Measurements from ENCODE around the gene INTS7. TPM values are rescaled to one million over a fixed set of nuclear protein-coding genes. Genes with fewer than 3 reads are reported as not detected.

Gene INTS7
- total and polyA plus RNA-seq, 2 experiments from 2014 or later: 11.8 to 15.5 TPM

DNA sequence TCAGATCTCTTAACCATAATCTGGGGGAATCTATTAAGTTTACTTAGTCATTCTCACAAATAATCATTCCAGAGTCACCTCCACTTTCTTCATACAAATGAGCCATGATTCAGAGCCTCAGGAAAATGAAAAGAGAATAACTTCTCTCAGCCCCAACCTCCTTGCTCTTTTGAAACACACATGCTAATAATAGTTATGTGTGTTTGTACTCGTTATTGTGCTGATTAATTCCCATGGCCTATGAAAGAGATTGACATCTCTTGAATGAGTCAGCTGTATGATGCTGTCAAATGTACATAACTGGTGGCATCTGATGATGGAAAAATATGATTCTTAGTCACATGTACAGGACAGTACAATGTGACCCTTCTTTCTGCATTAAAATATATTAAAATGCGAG is 41.7 kb upstream of the INTS7 start:
- 96% methylated on average over 2 of the region's 2 CpGs for WGBS (ENCODE audit: low lambda C conversion rate, missing lambda C conversion rate)
- H3K27ac ChIP-seq: no peak overlapping the region
- H4K20me1 ChIP-seq (ENCODE audit: insufficient read depth, poor library complexity, severe bottlenecking): no peaks in the 10 kb centered on the region
- no peaks in the 10 kb centered on the region for H3K27me3 ChIP-seq
- no peaks in the 10 kb centered on the region for H3K4me1 ChIP-seq (ENCODE audit: insufficient read depth)
- no peak for DNase-seq (ENCODE audit: low spot score)
- no peak overlapping the region for H2AFZ ChIP-seq
- H3K9me3 ChIP-seq (ENCODE audit: low read depth): no peaks in the 10 kb centered on the region
- no peaks in the 10 kb centered on the region for H3K79me2 ChIP-seq
- no peak overlapping the region for H3K4me3 ChIP-seq
- TF ChIP-seq EZH2phosphoT487 (IDR thresholded peaks at IDR 0.05; ENCODE audit: low read depth, severe bottlenecking, unreplicated experiment) (no peak), EZH2 (IDR thresholded peaks at IDR 0.05; ENCODE audit: borderline replicate concordance) (no peak)
- TF ChIP-seq, protein P1, sequence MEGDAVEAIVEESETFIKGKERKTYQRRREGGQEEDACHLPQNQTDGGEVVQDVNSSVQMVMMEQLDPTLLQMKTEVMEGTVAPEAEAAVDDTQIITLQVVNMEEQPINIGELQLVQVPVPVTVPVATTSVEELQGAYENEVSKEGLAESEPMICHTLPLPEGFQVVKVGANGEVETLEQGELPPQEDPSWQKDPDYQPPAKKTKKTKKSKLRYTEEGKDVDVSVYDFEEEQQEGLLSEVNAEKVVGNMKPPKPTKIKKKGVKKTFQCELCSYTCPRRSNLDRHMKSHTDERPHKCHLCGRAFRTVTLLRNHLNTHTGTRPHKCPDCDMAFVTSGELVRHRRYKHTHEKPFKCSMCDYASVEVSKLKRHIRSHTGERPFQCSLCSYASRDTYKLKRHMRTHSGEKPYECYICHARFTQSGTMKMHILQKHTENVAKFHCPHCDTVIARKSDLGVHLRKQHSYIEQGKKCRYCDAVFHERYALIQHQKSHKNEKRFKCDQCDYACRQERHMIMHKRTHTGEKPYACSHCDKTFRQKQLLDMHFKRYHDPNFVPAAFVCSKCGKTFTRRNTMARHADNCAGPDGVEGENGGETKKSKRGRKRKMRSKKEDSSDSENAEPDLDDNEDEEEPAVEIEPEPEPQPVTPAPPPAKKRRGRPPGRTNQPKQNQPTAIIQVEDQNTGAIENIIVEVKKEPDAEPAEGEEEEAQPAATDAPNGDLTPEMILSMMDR (IDR thresholded peaks at IDR 0.05; ENCODE audit: poor library complexity): no peak
- H3K9me2 ChIP-seq (replicated peaks; ENCODE audit: insufficient read depth): no peaks in the 10 kb centered on the region
- no peak overlapping the region for H3K4me2 ChIP-seq
- H3K36me3 ChIP-seq (replicated peaks; ENCODE audit: insufficient read depth, low read depth): no peaks in the 10 kb centered on the region

DNA sequence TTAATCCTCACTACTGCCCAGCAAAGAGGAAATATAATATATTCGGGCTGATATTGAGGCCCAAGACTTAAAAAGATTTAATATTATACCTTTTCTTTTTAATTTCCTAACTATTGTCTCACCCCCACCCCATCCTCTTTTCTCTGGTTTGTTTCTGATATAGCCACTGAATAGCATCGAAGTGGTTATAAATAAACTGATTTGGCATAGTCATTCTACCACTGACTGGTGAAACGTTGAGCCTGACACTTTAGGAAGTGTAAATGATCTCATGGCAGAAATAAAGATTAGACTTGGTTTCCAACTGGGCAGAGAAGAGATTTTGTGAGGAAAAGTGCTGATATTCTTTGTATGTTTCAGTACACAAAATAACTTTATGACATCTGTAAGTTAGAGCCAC is 39.5 kb upstream of the INTS7 start:
- H4K20me1 ChIP-seq (ENCODE audit: insufficient read depth, poor library complexity, severe bottlenecking): no peaks in the 10 kb centered on the region
- no peak overlapping the region for H2AFZ ChIP-seq
- no peaks in the 10 kb centered on the region for H3K27me3 ChIP-seq
- no peaks in the 10 kb centered on the region for H3K9me3 ChIP-seq (ENCODE audit: low read depth)
- H3K4me3 ChIP-seq: no peak overlapping the region
- 86% methylated on average over 3 of the region's 3 CpGs for WGBS (ENCODE audit: low lambda C conversion rate, missing lambda C conversion rate)
- no peaks in the 10 kb centered on the region for H3K36me3 ChIP-seq (replicated peaks; ENCODE audit: insufficient read depth, low read depth)
- DNase-seq (ENCODE audit: low spot score): no peak
- TF ChIP-seq, protein P1 (IDR thresholded peaks at IDR 0.05; ENCODE audit: poor library complexity): no peak
- TF ChIP-seq EZH2phosphoT487 (IDR thresholded peaks at IDR 0.05; ENCODE audit: low read depth, severe bottlenecking, unreplicated experiment) (no peak), EZH2 (IDR thresholded peaks at IDR 0.05; ENCODE audit: borderline replicate concordance) (no peak)
- no peak overlapping the region for H3K4me2 ChIP-seq
- H3K27ac ChIP-seq: no peak overlapping the region
- H3K79me2 ChIP-seq: no peaks in the 10 kb centered on the region
- H3K9me2 ChIP-seq (replicated peaks; ENCODE audit: insufficient read depth): no peaks in the 10 kb centered on the region
- H3K4me1 ChIP-seq (ENCODE audit: insufficient read depth): no peaks in the 10 kb centered on the region

DNA sequence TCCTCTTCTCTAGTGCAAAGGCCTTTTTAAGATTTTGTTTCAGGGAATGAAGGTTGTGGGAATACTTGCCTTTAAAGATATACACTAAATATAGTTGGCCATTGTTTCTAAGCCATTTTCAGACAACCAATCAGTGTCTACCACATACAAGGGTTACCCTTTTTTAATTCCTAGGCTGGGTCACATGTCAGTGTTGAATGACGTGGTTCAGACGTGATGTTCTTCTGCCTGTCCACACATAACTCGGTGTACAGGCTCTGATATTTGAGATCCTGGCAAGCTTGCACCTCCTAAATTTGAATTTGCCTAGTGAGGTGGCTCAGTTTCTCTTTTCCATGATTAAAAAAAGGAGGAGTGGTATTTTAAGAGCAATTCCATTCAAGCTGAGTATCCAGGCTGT is 39.0 kb upstream of the INTS7 start:
- H3K9me2 ChIP-seq (replicated peaks; ENCODE audit: insufficient read depth): no peaks in the 10 kb centered on the region
- H3K36me3 ChIP-seq (replicated peaks; ENCODE audit: insufficient read depth, low read depth): no peaks in the 10 kb centered on the region
- H3K4me1 ChIP-seq (ENCODE audit: insufficient read depth): no peaks in the 10 kb centered on the region
- no peak overlapping the region for H3K27ac ChIP-seq
- H4K20me1 ChIP-seq (ENCODE audit: insufficient read depth, poor library complexity, severe bottlenecking): no peaks in the 10 kb centered on the region
- no peak for DNase-seq (ENCODE audit: low spot score)
- no peak overlapping the region for H2AFZ ChIP-seq
- no peaks in the 10 kb centered on the region for H3K9me3 ChIP-seq (ENCODE audit: low read depth)
- H3K27me3 ChIP-seq: no peaks in the 10 kb centered on the region
- WGBS (ENCODE audit: low lambda C conversion rate, missing lambda C conversion rate): 90% methylated on average over 3 of the region's 3 CpGs
- no peak overlapping the region for H3K4me3 ChIP-seq
- TF ChIP-seq EZH2phosphoT487 (IDR thresholded peaks at IDR 0.05; ENCODE audit: low read depth, severe bottlenecking, unreplicated experiment) (no peak), EZH2 (IDR thresholded peaks at IDR 0.05; ENCODE audit: borderline replicate concordance) (no peak)
- TF ChIP-seq, protein P1 (IDR thresholded peaks at IDR 0.05; ENCODE audit: poor library complexity): no peak
- no peaks in the 10 kb centered on the region for H3K79me2 ChIP-seq
- no peak overlapping the region for H3K4me2 ChIP-seq

DNA sequence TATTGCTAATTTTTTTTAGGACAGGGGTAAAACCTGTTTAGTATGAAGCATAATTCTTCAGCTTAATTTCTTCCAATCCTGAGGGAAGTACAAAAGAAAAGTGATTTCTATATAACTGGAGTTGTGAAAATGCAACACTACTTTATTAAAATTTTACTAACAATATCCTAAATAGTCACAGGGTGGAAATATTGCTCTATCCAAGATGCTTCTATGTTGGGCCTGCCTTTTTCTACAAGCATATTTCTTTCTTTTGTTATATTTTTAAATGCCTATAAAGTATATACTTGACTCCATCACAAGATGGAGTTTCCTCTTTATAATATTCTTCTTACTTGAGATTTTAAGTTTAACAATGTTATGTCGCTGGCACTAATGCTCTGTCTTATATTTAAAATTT is 38.1 kb upstream of the INTS7 start:
- Histone ChIP-seq H4K20me1 (ENCODE audit: insufficient read depth, poor library complexity, severe bottlenecking) (no peaks in the 10 kb centered on the region), H3K27ac (no peak overlapping the region), H3K9me2 (replicated peaks; ENCODE audit: insufficient read depth) (no peaks in the 10 kb centered on the region), H3K4me2 (no peak overlapping the region), H3K9me3 (ENCODE audit: low read depth) (no peaks in the 10 kb centered on the region), H3K79me2 (no peaks in the 10 kb centered on the region), H3K36me3 (replicated peaks; ENCODE audit: insufficient read depth, low read depth) (no peaks in the 10 kb centered on the region), H3K4me3 (no peak overlapping the region), H2AFZ (no peak overlapping the region), H3K27me3 (no peaks in the 10 kb centered on the region), H3K4me1 (ENCODE audit: insufficient read depth) (no peaks in the 10 kb centered on the region)
- DNase-seq (ENCODE audit: low spot score): no peak
- WGBS (ENCODE audit: low lambda C conversion rate, missing lambda C conversion rate): 100% methylated on average over 1 of the region's 1 CpG
- no peak for TF ChIP-seq EZH2phosphoT487 (IDR thresholded peaks at IDR 0.05; ENCODE audit: low read depth, severe bottlenecking, unreplicated experiment)
- TF ChIP-seq, protein P1 (IDR thresholded peaks at IDR 0.05; ENCODE audit: poor library complexity): no peak
- TF ChIP-seq EZH2 (IDR thresholded peaks at IDR 0.05; ENCODE audit: borderline replicate concordance): no peak
